WTC11 (cell line): ENCODE measurements around the gene DCLK1. TPM values are rescaled to one million over a fixed set of nuclear protein-coding genes. Genes with fewer than 3 reads are reported as not detected.
"Not testable (repeated sequence)": the region's sequence is repeated elsewhere in the genome, so short reads cannot be mapped to it uniquely, and the experiment has no call there.

Source experiments
- ATAC-seq: fragments of 200-7000 bp; cut with Tn5 transposase; 2 replicates; pipeline ENCODE4 v1.10.0; 2021; ENCODE audit warnings: mild to moderate bottlenecking, moderate library complexity
- CTCF ChIA-PET: fragments of 300-600 bp; sonication (Branson Sonifier 250); formaldehyde crosslinking; loops from one replicate; lab custom pipeline; 2021; ENCODE audit warnings: antibody characterized with exemption; lab: Charles Lee
- POLR2A ChIA-PET: fragments of 350-600 bp; sonication (Branson Sonifier 250); formaldehyde crosslinking; loops from one replicate; lab custom pipeline; 2021; ENCODE audit warnings: antibody characterized with exemption; lab: Charles Lee
- DNase-seq: peaks from one replicate; pipeline ENCODE4 v3.0.0; 2021; ENCODE audit warnings: low spot score
- H3K27ac Mint-ChIP-seq: 2 replicates; pipeline ENCODE4 v1.8.0; 2021; ENCODE audit warnings: mixed read lengths
- H3K27me3 Mint-ChIP-seq: 2 replicates; pipeline ENCODE4 v1.8.0; 2021; ENCODE audit warnings: low read depth, mild to moderate bottlenecking, moderate library complexity, mixed read lengths
- H3K36me3 Mint-ChIP-seq: 2 replicates; pipeline ENCODE4 v1.8.0; 2021; ENCODE audit warnings: mixed read lengths
- H3K4me1 Mint-ChIP-seq: 2 replicates; pipeline ENCODE4 v1.8.0; 2022; ENCODE audit warnings: mixed read lengths
- H3K4me3 Mint-ChIP-seq: 2 replicates; pipeline ENCODE4 v1.8.0; 2021; ENCODE audit warnings: mild to moderate bottlenecking, moderate library complexity, mixed read lengths
- H3K9me3 Mint-ChIP-seq: 2 replicates; pipeline ENCODE4 v1.8.0; 2021; ENCODE audit warnings: mixed read lengths
- AFF4 ChIP-seq: sonication (generic); formaldehyde crosslinking; IDR thresholded peaks from 2 replicates; pipeline ENCODE4 v1.8.1; 2023; ENCODE audit warnings: mild to moderate bottlenecking, missing genetic modification reagents, borderline replicate concordance
- CREM ChIP-seq: sonication (generic); formaldehyde crosslinking; IDR thresholded peaks from 2 replicates; pipeline ENCODE4 v1.8.1; 2022; ENCODE audit warnings: mild to moderate bottlenecking, missing genetic modification reagents, moderate library complexity
- GRHL2 ChIP-seq: fragments of 250-450 bp; sonication (Bioruptor Pico); IDR thresholded peaks from 2 replicates; pipeline ENCODE4 v1.8.0; 2022; ENCODE audit warnings: mild to moderate bottlenecking, moderate library complexity; ENCODE audit not compliant: insufficient replicate concordance, severe bottlenecking
- IRF1 ChIP-seq: sonication (generic); formaldehyde crosslinking; IDR thresholded peaks from 2 replicates; pipeline ENCODE4 v1.8.0; 2023; ENCODE audit warnings: missing genetic modification reagents
- IRF2 ChIP-seq: sonication (generic); formaldehyde crosslinking; IDR thresholded peaks from 2 replicates; pipeline ENCODE4 v1.8.0; 2022; ENCODE audit warnings: low read depth, missing genetic modification reagents, borderline replicate concordance
- NFE2L1 ChIP-seq: sonication (generic); formaldehyde crosslinking; IDR thresholded peaks from 2 replicates; pipeline ENCODE4 v1.8.1; 2023; ENCODE audit warnings: missing genetic modification reagents
- NR2C2 ChIP-seq: sonication (generic); formaldehyde crosslinking; IDR thresholded peaks from 2 replicates; pipeline ENCODE4 v1.8.0; 2022; ENCODE audit warnings: mild to moderate bottlenecking, missing genetic modification reagents
- RELA ChIP-seq: sonication (generic); formaldehyde crosslinking; IDR thresholded peaks from 2 replicates; pipeline ENCODE4 v1.8.1; 2022; ENCODE audit warnings: missing genetic modification reagents, mild to moderate bottlenecking, borderline replicate concordance
- SMAD4 ChIP-seq: sonication (generic); formaldehyde crosslinking; IDR thresholded peaks from 2 replicates; pipeline ENCODE4 v1.8.0; 2022; ENCODE audit warnings: mild to moderate bottlenecking, missing genetic modification reagents
- TCF7 ChIP-seq: sonication (generic); formaldehyde crosslinking; IDR thresholded peaks from 2 replicates; pipeline ENCODE4 v1.8.0; 2022; ENCODE audit warnings: mild to moderate bottlenecking, low read depth, missing genetic modification reagents, moderate library complexity
- TEAD4 ChIP-seq: sonication (generic); formaldehyde crosslinking; IDR thresholded peaks from 2 replicates; pipeline ENCODE4 v1.8.0; 2022; ENCODE audit warnings: mild to moderate bottlenecking, missing genetic modification reagents
- ZNF121 ChIP-seq: sonication (generic); formaldehyde crosslinking; IDR thresholded peaks from 2 replicates; pipeline ENCODE4 v1.8.0; 2023; ENCODE audit warnings: missing genetic modification reagents
- ZNF138 ChIP-seq: sonication (generic); formaldehyde crosslinking; conservative IDR thresholded peaks from 2 replicates; pipeline ENCODE4 v1.8.1; 2022; ENCODE audit warnings: mild to moderate bottlenecking, moderate library complexity, missing genetic modification reagents
- ZNF219 ChIP-seq: sonication (generic); formaldehyde crosslinking; IDR thresholded peaks from 2 replicates; pipeline ENCODE4 v1.8.0; 2023; ENCODE audit warnings: missing genetic modification reagents, mild to moderate bottlenecking, borderline replicate concordance
- ZNF263 ChIP-seq: sonication (generic); formaldehyde crosslinking; IDR thresholded peaks from 2 replicates; pipeline ENCODE4 v1.8.1; 2022; ENCODE audit warnings: low read depth, mild to moderate bottlenecking, moderate library complexity, missing genetic modification reagents
- ZNF317 ChIP-seq: sonication (generic); formaldehyde crosslinking; IDR thresholded peaks from 2 replicates; pipeline ENCODE4 v1.8.1; 2023; ENCODE audit warnings: low read depth, mild to moderate bottlenecking, moderate library complexity, missing genetic modification reagents, borderline replicate concordance
- ZNF416 ChIP-seq: fragments of 250-450 bp; sonication (Bioruptor Pico); IDR thresholded peaks from 2 replicates; pipeline ENCODE4 v1.9.0; 2021; ENCODE audit warnings: mild to moderate bottlenecking, inconsistent platforms
- ZNF671 ChIP-seq: fragments of 250-450 bp; sonication (Bioruptor Pico); IDR thresholded peaks from 2 replicates; pipeline ENCODE4 v1.8.0; 2021; ENCODE audit warnings: mild to moderate bottlenecking
- ZSCAN18 ChIP-seq: fragments of 250-450 bp; sonication (Bioruptor Pico); IDR thresholded peaks from 2 replicates; pipeline ENCODE4 v2.1.2; 2022; ENCODE audit warnings: mild to moderate bottlenecking, moderate library complexity
- total RNA-seq: library from RNA; stranded (reverse); gene quantifications from 3 replicates; pipeline ENCODE4 v1.2.3, GENCODE V29; 2021

DCLK1 gene
- total RNA-seq, 1 experiment from 2014 or later = 18.5 TPM

GRCh38 chr13:36105726-36106125 lies 25.5 kb downstream of the DCLK1 start:
- Mint-ChIP-seq H3K4me1 (no peaks in the 10 kb centered on the region), H3K4me3 (no peak overlapping the region), H3K27ac (no peak overlapping the region), H3K27me3 (no peaks in the 10 kb centered on the region), H3K9me3 (no peaks in the 10 kb centered on the region), H3K36me3 (no peaks in the 10 kb centered on the region)
- POLR2A ChIA-PET = no interaction called here
- ATAC-seq (no peak), DNase-seq (no peak)
- no peak for TF ChIP-seq NR2C2 (CRISPR knock-in tag)
- TF ChIP-seq ZSCAN18 (CRISPR knock-in tag) = no peak
- TF ChIP-seq ZNF138 (CRISPR knock-in tag) = no peak
- TF ChIP-seq ZNF219 = no peak
- no peak for TF ChIP-seq ZNF121
- no peak for TF ChIP-seq NFE2L1
- no peak for TF ChIP-seq ZNF263
- no peak for TF ChIP-seq CREM (CRISPR knock-in tag)
- no peak for TF ChIP-seq SMAD4 (CRISPR knock-in tag)
- no peak for TF ChIP-seq ZNF416 (CRISPR knock-in tag)
- no peak for TF ChIP-seq GRHL2 (CRISPR knock-in tag)
- TF ChIP-seq ZNF317 (CRISPR knock-in tag) = no peak
- TF ChIP-seq TEAD4 (CRISPR knock-in tag) = no peak
- TF ChIP-seq IRF2 (CRISPR knock-in tag) = no peak
- no peak for TF ChIP-seq TCF7 (CRISPR knock-in tag)
- TF ChIP-seq RELA (CRISPR knock-in tag) = no peak
- TF ChIP-seq IRF1 = no peak
- TF ChIP-seq ZNF671 = no peak
- CTCF ChIA-PET = interaction anchor here (1.3 to 2.5 kb wide), 3 partner anchors 9 to 20 kb away, joined by 3 to 7 read pairs (median 6); no protein-coding TSS in a partner anchor

GRCh38 chr13:36102721-36103120 lies 28.5 kb downstream of the DCLK1 start:
- Mint-ChIP-seq H3K27me3 (no peaks in the 10 kb centered on the region), H3K9me3 (no peaks in the 10 kb centered on the region), H3K27ac (no peak overlapping the region), H3K36me3 (no peaks in the 10 kb centered on the region), H3K4me1 (peaks cover 3% of the 10 kb centered on the region), H3K4me3 (no peak overlapping the region)
- ChIA-PET CTCF (no interaction called here), POLR2A (interaction anchor here (0.7 kb wide), 1 partner anchor 37 kb away, joined by 4 read pairs; no protein-coding TSS in a partner anchor)
- no peak for ATAC-seq
- DNase-seq = no peak
- no peak for TF ChIP-seq AFF4 (CRISPR knock-in tag)

GRCh38 chr13:36101907-36102306 lies 29.3 kb downstream of the DCLK1 start:
- POLR2A ChIA-PET = interaction anchor here (0.6 kb wide), 1 partner anchor 105 kb away, joined by 3 read pairs; no protein-coding TSS in a partner anchor
- H3K4me3 Mint-ChIP-seq, H3K36me3 Mint-ChIP-seq, H3K27ac Mint-ChIP-seq, H3K9me3 Mint-ChIP-seq, H3K27me3 Mint-ChIP-seq, ATAC-seq, H3K4me1 Mint-ChIP-seq, DNase-seq, CTCF ChIA-PET: not testable (repeated sequence)
